Tibial artery (tissue), 4 donors: ENCODE results near the gene BRIP1.
"Not testable (repeated sequence)": the region's sequence is repeated elsewhere in the genome, so short reads cannot be mapped to it uniquely, and the experiment has no call there.

ENCODE experiments used
- DNase-seq, 2 donors: peaks; one replicate each; pipeline ENCODE4 v3.0.0-alpha.2; 2019
- H3K27ac ChIP-seq, 2 donors: fragments of 200-600 bp; sonication (generic) in 1 of 2; 1 replicate in 1 of 2; 2 replicates in 1 of 2; pipeline ENCODE4 v1.5.1; 2018 to 2019; ENCODE audit warnings: mild to moderate bottlenecking in 1 of 2
- H3K27me3 ChIP-seq, 2 donors: fragments of 200-600 bp; sonication (generic) in 1 of 2; one replicate each; pipeline versions ENCODE4 v1.5.1 to v1.6.0; 2016 to 2019
- H3K36me3 ChIP-seq, 3 donors: fragments of 200-600 bp; sonication (generic) in 2 of 3; one replicate each; pipeline ENCODE4 v1.5.1; 2016 to 2019; ENCODE audit warnings: mild to moderate bottlenecking in 2 of 3
- H3K4me1 ChIP-seq, 4 donors: fragments of 200-600 bp; sonication (generic) in 2 of 4; 1 replicate in 3 of 4; 2 replicates in 1 of 4; pipeline ENCODE4 v1.5.1; 2016 to 2019
- H3K4me3 ChIP-seq, 2 donors: fragments of 200-600 bp; sonication (generic) in 1 of 2; 1 replicate in 1 of 2; 2 replicates in 1 of 2; pipeline ENCODE4 v1.5.1; 2018 to 2019; ENCODE audit warnings: mild to moderate bottlenecking in 2 of 2
- H3K9me3 ChIP-seq, 3 donors: fragments of 200-600 bp; sonication (generic) in 1 of 3; one replicate each; pipeline ENCODE4 v1.5.1; 2016 to 2019
- intact Hi-C: fragments of 100-400 bp; cut with DNase I; formaldehyde crosslinking; loops from one replicate; pipeline ENCODE4 v1.15.0; 2023; ENCODE audit warnings: low total_unique reads
- TF ChIP-seq, protein P1 (sequence below), 2 experiments: fragments of 200-600 bp in 1 of 2; fragments of 450-650 bp in 1 of 2; IDR thresholded peaks; one replicate each; pipeline ENCODE4 v1.5.1; 2017 to 2019; ENCODE audit warnings: antibody characterized with exemption in 2 of 2, mild to moderate bottlenecking in 1 of 2, moderate library complexity in 1 of 2

Gene BRIP1

DNA sequence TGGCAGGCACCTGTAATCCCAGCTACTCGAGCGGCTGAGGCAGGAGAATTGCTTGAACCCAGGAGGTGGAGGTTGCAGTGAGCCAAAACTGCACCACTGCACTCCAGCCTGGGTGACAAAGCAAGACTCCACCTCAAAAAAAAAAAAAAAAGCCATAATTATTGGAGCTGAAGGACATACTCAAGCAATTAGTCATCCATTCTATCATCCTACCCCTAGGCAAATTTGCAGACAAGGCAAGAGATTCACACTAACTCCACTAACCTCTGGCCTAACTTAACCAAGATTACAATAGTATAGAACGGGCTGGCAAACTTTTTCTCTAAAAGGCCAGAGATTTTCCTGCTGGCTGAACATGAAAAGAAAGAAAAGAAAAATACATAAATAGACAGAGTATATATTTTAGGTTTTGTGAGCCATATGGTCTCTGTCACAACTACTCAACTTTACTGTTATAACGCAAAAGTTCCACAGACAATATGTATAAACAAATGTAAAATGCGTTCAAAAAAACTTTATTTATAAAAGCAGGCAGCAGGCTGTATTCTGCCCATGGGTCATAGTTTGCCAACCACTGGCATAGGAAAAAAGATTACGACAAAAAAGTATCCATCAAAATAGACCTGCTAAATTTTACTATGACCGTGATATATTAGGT, 29.7 kb downstream of the BRIP1 start:
- no peaks in the 10 kb centered on the region for H3K9me3 ChIP-seq
- TF ChIP-seq, protein P1, sequence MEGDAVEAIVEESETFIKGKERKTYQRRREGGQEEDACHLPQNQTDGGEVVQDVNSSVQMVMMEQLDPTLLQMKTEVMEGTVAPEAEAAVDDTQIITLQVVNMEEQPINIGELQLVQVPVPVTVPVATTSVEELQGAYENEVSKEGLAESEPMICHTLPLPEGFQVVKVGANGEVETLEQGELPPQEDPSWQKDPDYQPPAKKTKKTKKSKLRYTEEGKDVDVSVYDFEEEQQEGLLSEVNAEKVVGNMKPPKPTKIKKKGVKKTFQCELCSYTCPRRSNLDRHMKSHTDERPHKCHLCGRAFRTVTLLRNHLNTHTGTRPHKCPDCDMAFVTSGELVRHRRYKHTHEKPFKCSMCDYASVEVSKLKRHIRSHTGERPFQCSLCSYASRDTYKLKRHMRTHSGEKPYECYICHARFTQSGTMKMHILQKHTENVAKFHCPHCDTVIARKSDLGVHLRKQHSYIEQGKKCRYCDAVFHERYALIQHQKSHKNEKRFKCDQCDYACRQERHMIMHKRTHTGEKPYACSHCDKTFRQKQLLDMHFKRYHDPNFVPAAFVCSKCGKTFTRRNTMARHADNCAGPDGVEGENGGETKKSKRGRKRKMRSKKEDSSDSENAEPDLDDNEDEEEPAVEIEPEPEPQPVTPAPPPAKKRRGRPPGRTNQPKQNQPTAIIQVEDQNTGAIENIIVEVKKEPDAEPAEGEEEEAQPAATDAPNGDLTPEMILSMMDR (IDR thresholded peaks at IDR 0.05) = no peak
- H3K27ac ChIP-seq = no peak overlapping the region
- no peaks in the 10 kb centered on the region for H3K27me3 ChIP-seq
- DNase-seq = no peak
- no peak overlapping the region for H3K4me3 ChIP-seq
- intact Hi-C loops = loop anchor here (10.0 kb wide), 1 partner anchor 419 kb away; no protein-coding TSS in a partner anchor
- no peaks in the 10 kb centered on the region for H3K4me1 ChIP-seq
- H3K36me3 ChIP-seq = no peaks in the 10 kb centered on the region

DNA sequence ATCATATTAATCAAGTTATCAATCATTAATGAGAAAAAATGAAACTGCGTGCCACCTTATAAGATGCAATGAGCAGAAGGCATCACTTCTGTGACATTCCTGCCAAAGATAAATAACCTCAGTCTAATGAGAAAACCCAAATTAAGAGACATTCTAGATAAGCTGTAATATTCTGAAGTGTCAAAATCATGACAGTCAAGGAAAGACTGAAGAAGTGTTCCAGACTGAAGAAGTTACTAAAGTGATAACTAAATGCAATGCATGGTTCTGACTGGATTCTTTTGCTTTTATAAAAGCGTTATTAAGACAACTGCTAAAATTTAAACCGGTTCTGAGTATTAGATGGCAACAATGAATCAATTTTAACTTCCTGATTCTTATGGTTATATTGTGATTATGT, 30.9 kb downstream of the BRIP1 start:
- intact Hi-C loops = loop anchor here (10.0 kb wide), 1 partner anchor 418 kb away; no protein-coding TSS in a partner anchor
- Histone ChIP-seq H3K27ac (no peak overlapping the region), H3K4me3 (no peak overlapping the region), H3K4me1 (no peaks in the 10 kb centered on the region), H3K9me3 (no peaks in the 10 kb centered on the region), H3K27me3 (no peaks in the 10 kb centered on the region), H3K36me3 (no peaks in the 10 kb centered on the region)
- TF ChIP-seq, protein P1 (IDR thresholded peaks at IDR 0.05) = no peak
- no peak for DNase-seq

DNA sequence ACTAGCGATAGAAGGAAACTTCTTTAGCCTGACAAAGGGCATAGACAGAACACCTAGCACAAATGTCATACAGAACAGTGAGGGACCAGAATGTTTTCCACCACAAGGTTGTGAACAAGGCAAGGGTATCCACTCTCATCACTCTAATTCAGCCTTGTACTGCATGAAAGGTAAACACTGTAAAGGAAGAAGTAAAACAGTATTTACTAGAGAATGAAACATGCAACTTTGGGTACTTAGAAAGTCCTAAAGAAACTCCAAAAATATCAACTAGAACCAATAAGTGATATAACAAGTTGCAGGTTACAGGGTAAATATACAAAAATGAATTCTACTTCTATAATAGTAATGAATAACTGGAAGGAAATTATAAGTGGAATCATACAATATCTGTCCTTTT, 32.2 kb downstream of the BRIP1 start:
- Histone ChIP-seq H3K27ac (no peak overlapping the region), H3K27me3 (no peaks in the 10 kb centered on the region), H3K9me3 (no peaks in the 10 kb centered on the region), H3K4me1 (no peaks in the 10 kb centered on the region), H3K4me3 (no peak overlapping the region), H3K36me3 (no peaks in the 10 kb centered on the region)
- TF ChIP-seq, protein P1 (IDR thresholded peaks at IDR 0.05) = no peak
- DNase-seq = no peak
- intact Hi-C loops = loop anchor here (10.0 kb wide), 1 partner anchor 416 kb away; no protein-coding TSS in a partner anchor

DNA sequence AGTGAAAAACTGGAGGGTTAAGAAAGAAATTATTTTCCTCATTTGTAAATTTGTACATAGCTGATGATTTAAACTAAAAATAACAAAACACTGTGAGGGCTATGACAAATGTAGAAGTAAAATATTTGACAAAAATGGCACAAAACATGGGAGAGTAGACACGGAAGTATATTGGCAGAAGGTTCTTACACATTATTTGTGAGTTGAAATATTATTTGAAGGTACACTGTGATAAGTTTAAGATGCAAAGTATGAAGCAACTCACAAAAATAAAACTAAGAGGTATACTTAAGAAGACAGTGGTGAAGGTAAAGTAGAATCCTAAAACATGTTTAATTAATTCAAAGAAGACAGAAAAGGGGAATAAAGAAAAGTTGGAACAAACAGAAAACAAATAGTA, 34.6 kb downstream of the BRIP1 start:
- Histone ChIP-seq H3K36me3 (no peaks in the 10 kb centered on the region), H3K4me1 (no peaks in the 10 kb centered on the region), H3K9me3 (no peaks in the 10 kb centered on the region), H3K4me3 (no peak overlapping the region), H3K27me3 (no peaks in the 10 kb centered on the region), H3K27ac (no peak overlapping the region)
- intact Hi-C loops = no loop called here
- no peak for DNase-seq
- TF ChIP-seq, protein P1 (IDR thresholded peaks at IDR 0.05) = no peak

DNA sequence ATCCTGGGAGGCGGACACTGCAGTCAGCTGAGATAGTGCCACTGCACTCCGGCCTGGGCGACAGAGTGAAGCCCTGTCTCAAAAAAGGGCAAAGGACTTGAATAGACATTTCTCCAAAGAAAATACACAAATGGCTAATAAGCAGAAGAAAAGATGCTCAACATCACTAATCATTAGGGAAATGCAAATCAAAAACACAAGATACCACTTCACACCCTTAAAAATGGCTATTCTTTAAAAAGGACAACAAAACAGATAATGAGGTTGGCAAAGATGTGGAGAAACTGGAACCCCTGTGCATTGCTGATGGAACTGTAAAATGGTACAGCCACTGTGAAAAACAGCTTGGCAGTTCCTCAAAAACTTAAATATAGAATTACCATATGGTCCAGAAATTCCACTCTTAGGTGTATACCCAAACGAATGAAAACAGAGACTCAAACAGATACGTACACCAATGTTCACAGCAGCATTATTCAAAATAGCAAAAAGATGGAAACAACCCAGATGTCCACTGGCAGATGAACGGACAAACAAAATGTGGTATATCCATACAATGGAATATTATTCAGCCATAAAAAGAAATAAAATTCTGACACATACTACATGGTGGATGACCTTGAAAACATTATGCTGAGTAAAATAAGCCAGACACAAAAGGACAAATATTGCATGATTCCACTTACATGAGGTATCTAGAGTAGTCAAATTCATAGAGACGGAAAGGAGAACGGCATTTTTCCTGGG, 35.5 kb downstream of the BRIP1 start:
- Histone ChIP-seq H3K27me3 (no peaks in the 10 kb centered on the region), H3K4me1 (no peaks in the 10 kb centered on the region), H3K36me3 (no peaks in the 10 kb centered on the region), H3K27ac (no peak overlapping the region), H3K4me3 (no peak overlapping the region), H3K9me3 (no peaks in the 10 kb centered on the region)
- intact Hi-C loops = no loop called here
- TF ChIP-seq, protein P1 (IDR thresholded peaks at IDR 0.05) = no peak
- no peak for DNase-seq

DNA sequence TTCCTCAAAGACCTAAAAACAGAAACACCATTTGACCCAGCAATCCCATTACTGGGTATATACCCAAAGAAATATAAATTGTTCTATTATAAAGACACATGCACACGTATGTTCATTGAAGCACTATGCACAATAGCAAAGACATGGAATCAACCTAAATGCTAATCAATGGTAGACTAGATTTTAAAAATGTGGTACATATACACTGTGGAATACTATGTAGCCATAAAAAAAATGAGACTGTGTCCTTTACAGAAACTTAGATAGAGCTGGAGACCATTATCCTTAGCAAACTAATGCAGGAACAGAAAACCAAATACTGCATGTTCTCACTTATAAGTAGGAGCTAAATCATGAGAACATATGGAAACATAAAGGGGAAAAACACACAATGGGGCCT, 36.5 kb downstream of the BRIP1 start:
- H3K36me3 ChIP-seq, H3K27me3 ChIP-seq, H3K9me3 ChIP-seq, H3K27ac ChIP-seq, H3K4me1 ChIP-seq, intact Hi-C loops, H3K4me3 ChIP-seq, DNase-seq: not testable (repeated sequence)

DNA sequence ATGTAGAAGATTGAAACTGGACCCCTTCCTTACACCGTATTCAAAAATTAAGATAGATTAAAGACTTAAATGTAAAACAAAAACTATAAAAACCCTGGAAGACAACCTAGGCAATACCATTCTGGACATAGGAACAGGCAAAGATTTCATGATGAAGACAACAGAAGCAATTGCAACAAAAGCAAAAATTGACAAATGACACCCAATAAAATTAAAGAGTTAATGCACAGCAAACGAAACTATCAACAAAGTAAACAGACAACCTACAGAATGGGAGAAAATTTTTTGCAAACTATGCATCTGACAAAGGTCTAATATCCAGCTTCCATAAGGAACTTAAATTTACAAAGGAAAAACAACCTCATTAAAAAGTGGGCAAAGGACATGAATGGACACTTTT, 37.1 kb downstream of the BRIP1 start:
- not testable (repeated sequence) for H3K4me1 ChIP-seq, H3K27me3 ChIP-seq

More for the DNA sequence above, 37.1 kb downstream of the BRIP1 start:
- H3K27ac ChIP-seq, intact Hi-C loops, DNase-seq, H3K36me3 ChIP-seq, H3K9me3 ChIP-seq, H3K4me3 ChIP-seq: not testable (repeated sequence)
